H1 (cell line): ENCODE results near the gene HYLS1. TPM values are rescaled to one million over a fixed set of nuclear protein-coding genes. Genes with fewer than 3 reads are reported as not detected.

Experiments used
- CTCF ChIA-PET: fragments of 300-600 bp; sonication (Branson Sonifier 250); formaldehyde crosslinking; loops from one replicate; lab custom pipeline; 2021; ENCODE audit not compliant: partially characterized antibody; lab: Charles Lee
- POLR2A ChIA-PET: fragments of 300-600 bp; sonication (Branson Sonifier 250); formaldehyde crosslinking; loops from one replicate; lab custom pipeline; 2021; ENCODE audit warnings: inconsistent platforms; ENCODE audit not compliant: partially characterized antibody; lab: Charles Lee
- DNase-seq, 2 experiments: peaks; one replicate each; pipeline versions ENCODE4 v3.0.0 to v3.0.0-alpha.2; 2010 to 2022; ENCODE audit warnings: low spot score in 2 of 2, low read depth in 1 of 2, mixed read lengths in 1 of 2
- FAIRE-seq: peaks from 2 replicates; lab custom pipeline; 2011; peaks lifted over from hg19 to GRCh38; lab: Jason Lieb, UNC
- H2AFZ ChIP-seq: 2 replicates; pipeline ENCODE4 v1.8.1; 2012; ENCODE audit warnings: low read length, inconsistent platforms
- H2AK5ac ChIP-seq: 2 replicates; pipeline ENCODE4 v1.6.1; 2013; ENCODE audit warnings: low read depth, low read length
- H2BK120ac ChIP-seq: replicated peaks from 2 replicates; pipeline ENCODE3; 2013; ENCODE audit warnings: low read depth, low read length, inconsistent platforms
- H2BK12ac ChIP-seq: 2 replicates; pipeline ENCODE4 v1.6.1; 2013; ENCODE audit warnings: low read depth, low read length
- H2BK15ac ChIP-seq: 2 replicates; pipeline ENCODE4 v1.6.1; 2013; ENCODE audit warnings: low read length
- H2BK20ac ChIP-seq: 2 replicates; pipeline ENCODE4 v1.6.1; 2013; ENCODE audit warnings: low read length
- H2BK5ac ChIP-seq: 2 replicates; pipeline ENCODE4 v1.6.1; 2013; ENCODE audit warnings: low read depth, low read length
- H3K14ac ChIP-seq: 2 replicates; pipeline ENCODE4 v1.6.1; 2013; ENCODE audit warnings: inconsistent platforms; ENCODE audit not compliant: insufficient read length
- H3K18ac ChIP-seq: 2 replicates; pipeline ENCODE4 v1.6.1; 2013; ENCODE audit warnings: low read length; ENCODE audit errors: extremely low read depth
- H3K23ac ChIP-seq: 2 replicates; pipeline ENCODE4 v1.6.1; 2013; ENCODE audit warnings: inconsistent platforms; ENCODE audit not compliant: insufficient read length
- H3K23me2 ChIP-seq: 2 replicates; pipeline ENCODE4 v1.6.1; 2013; ENCODE audit warnings: low read depth, low read length
- H3K27ac ChIP-seq: 2 replicates; pipeline ENCODE4 v1.6.1; 2011; ENCODE audit warnings: low read depth, low read length, inconsistent platforms
- H3K27me3 ChIP-seq, 4 experiments: replicated peaks in 1 of 4; 1 replicate in 1 of 4; 2 replicates in 3 of 4; pipeline versions ENCODE4 v1.6.1 to v1.8.1; 2011 to 2013; ENCODE audit warnings: low read length in 3 of 4, mild to moderate bottlenecking in 3 of 4, inconsistent platforms in 2 of 4, mixed read lengths in 2 of 4, moderate library complexity in 1 of 4; ENCODE audit not compliant: control insufficient read depth in 3 of 4, insufficient read depth in 3 of 4; ENCODE audit errors: extremely low read depth in 1 of 4
- H3K36me3 ChIP-seq, 4 experiments: 2 replicates each; pipeline versions ENCODE4 v1.6.1 to v1.8.1; 2011 to 2013; ENCODE audit warnings: mild to moderate bottlenecking in 4 of 4, low read length in 3 of 4, moderate library complexity in 2 of 4, control low read depth in 1 of 4, inconsistent platforms in 1 of 4; ENCODE audit not compliant: insufficient read depth in 4 of 4, control insufficient read depth in 2 of 4
- H3K4ac ChIP-seq: replicated peaks from 2 replicates; pipeline ENCODE3; 2013; ENCODE audit warnings: low read length, low read depth, mixed read lengths, inconsistent platforms; ENCODE audit not compliant: insufficient read length
- H3K4me1 ChIP-seq, 4 experiments: replicated peaks in 1 of 4; 1 replicate in 1 of 4; 2 replicates in 3 of 4; pipeline versions ENCODE4 v1.6.1 to v1.8.1; 2011 to 2013; ENCODE audit warnings: low read length in 3 of 4, inconsistent platforms in 2 of 4, mixed read lengths in 1 of 4; ENCODE audit not compliant: insufficient read depth in 4 of 4, control insufficient read depth in 3 of 4
- H3K4me2 ChIP-seq, 2 experiments: 2 replicates each; pipeline versions ENCODE4 v1.6.1 to v1.8.1; 2011 to 2013; ENCODE audit warnings: low read depth in 2 of 2, low read length in 2 of 2, control low read depth in 1 of 2, inconsistent platforms in 1 of 2, mild to moderate bottlenecking in 1 of 2; ENCODE audit not compliant: insufficient read depth in 1 of 2
- H3K4me3 ChIP-seq, 4 experiments: fragments of 200-600, 300-600 bp in 1 of 4; sonication (generic), shearing (Covaris generic), sonication (Bioruptor Twin) in 1 of 4; 2 replicates each; pipeline versions ENCODE4 v1.5.1 to v1.8.1; 2011 to 2016; ENCODE audit warnings: low read length in 4 of 4, low read depth in 3 of 4, control low read depth in 2 of 4, inconsistent platforms in 2 of 4, mild to moderate bottlenecking in 2 of 4, mixed read lengths in 1 of 4, moderate library complexity in 1 of 4; ENCODE audit not compliant: insufficient read depth in 2 of 4; ENCODE audit errors: extremely low read depth in 1 of 4
- H3K56ac ChIP-seq: replicated peaks from 2 replicates; pipeline ENCODE3; 2013; ENCODE audit warnings: low read depth, mild to moderate bottlenecking, mixed read lengths, low read length, inconsistent platforms; ENCODE audit not compliant: insufficient read length
- H3K79me1 ChIP-seq: 2 replicates; pipeline ENCODE4 v1.6.1; 2013; ENCODE audit warnings: low read depth, low read length, control low read depth
- H3K79me2 ChIP-seq, 2 experiments: 2 replicates each; pipeline versions ENCODE4 v1.6.1 to v1.8.1; 2012 to 2013; ENCODE audit warnings: low read length in 2 of 2, mild to moderate bottlenecking in 2 of 2, inconsistent platforms in 1 of 2; ENCODE audit not compliant: insufficient read depth in 2 of 2, control insufficient read depth in 1 of 2
- H3K9ac ChIP-seq, 4 experiments: replicated peaks in 1 of 4; 1 replicate in 1 of 4; 2 replicates in 3 of 4; pipeline versions ENCODE4 v1.6.1 to v1.8.1; 2011 to 2013; ENCODE audit warnings: low read depth in 3 of 4, low read length in 3 of 4, control low read depth in 2 of 4, mild to moderate bottlenecking in 2 of 4, moderate library complexity in 2 of 4, inconsistent platforms in 1 of 4; ENCODE audit errors: extremely low read depth in 1 of 4
- H3K9me3 ChIP-seq, 2 experiments: 2 replicates each; pipeline versions ENCODE4 v1.6.1 to v1.8.1; 2012 to 2013; ENCODE audit warnings: mild to moderate bottlenecking in 2 of 2, moderate library complexity in 2 of 2, control low read depth in 1 of 2, inconsistent platforms in 1 of 2, low read depth in 1 of 2, low read length in 1 of 2, mixed read lengths in 1 of 2; ENCODE audit not compliant: insufficient read depth in 2 of 2
- H4K20me1 ChIP-seq, 2 experiments: replicated peaks in 1 of 2; 2 replicates each; pipeline versions ENCODE3 to v1.8.1; 2011 to 2013; ENCODE audit warnings: inconsistent platforms in 2 of 2, low read length in 2 of 2, mild to moderate bottlenecking in 1 of 2; ENCODE audit not compliant: insufficient read depth in 2 of 2, control insufficient read depth in 1 of 2
- H4K5ac ChIP-seq: 2 replicates; pipeline ENCODE4 v1.6.1; 2013; ENCODE audit warnings: low read length, low read depth, mixed read lengths, inconsistent platforms; ENCODE audit not compliant: insufficient read length
- H4K8ac ChIP-seq: 2 replicates; pipeline ENCODE4 v1.8.0; 2013; ENCODE audit warnings: mild to moderate bottlenecking, moderate library complexity, low read length, inconsistent platforms; ENCODE audit not compliant: insufficient read depth; ENCODE audit errors: extremely low read depth
- H4K91ac ChIP-seq: replicated peaks from 2 replicates; pipeline ENCODE3; 2013; ENCODE audit warnings: low read length, mixed read lengths, inconsistent platforms; ENCODE audit not compliant: insufficient read length
- BRCA1 ChIP-seq: IDR thresholded peaks from 2 replicates; pipeline ENCODE4 v1.6.1; 2012; ENCODE audit warnings: low read depth, low read length, improper control_type of control experiment
- WGBS, 2 experiments: shearing (Covaris generic) in 1 of 2; methylation state at CpG; one replicate each; pipeline versions ENCODE4 v1.1.6 to v1.1.7; 2013 to 2015; ENCODE audit warnings: low lambda C conversion rate in 2 of 2, mixed read lengths in 2 of 2, inconsistent platforms in 1 of 2, low coverage in 1 of 2, missing lambda C conversion rate in 1 of 2; ENCODE audit not compliant: insufficient replicate concordance in 2 of 2, insufficient coverage in 1 of 2, insufficient read length in 1 of 2; ENCODE audit errors: extremely low coverage in 1 of 2, missing lambda C conversion rate in 1 of 2; 5-methylcytosine and 5-hydroxymethylcytosine counted together
- polyA plus RNA-seq, 7 experiments: library from polyadenylated mRNA; depleted of rRNA in 3 of 7; stranded (reverse) in 5 of 7; unstranded in 2 of 7; fragments of >200 nt in 5 of 7; fragments of 200-250 nt in 2 of 7; gene quantifications; 1 replicate in 5 of 7; 2 replicates in 1 of 7; 4 replicates in 1 of 7; pipeline versions ENCODE4 v1.2.1 to v1.2.3, GENCODE V29; 2011 to 2013; ENCODE audit warnings: missing spikeins in 2 of 7, mixed read lengths in 2 of 7
- total RNA-seq: library from RNA; stranded (reverse); fragmentation: NEBNext Ultra II Directional; extraction: Animal tissue kit (Norgen Biotek cat#: 25700); gene quantifications from 2 replicates; pipeline ENCODE4 v1.2.1, GENCODE V29; 2021
- TF ChIP-seq, protein P1 (sequence below): IDR thresholded peaks from 2 replicates; pipeline ENCODE4 v1.6.1; 2012; ENCODE audit warnings: inconsistent platforms

The HYLS1 gene
- total and polyA plus RNA-seq, 2 of the 8 experiments (the other 6 are each of a cell fraction or from before 2014, with no cell fraction given) = 5.1 to 11.6 TPM

DNA sequence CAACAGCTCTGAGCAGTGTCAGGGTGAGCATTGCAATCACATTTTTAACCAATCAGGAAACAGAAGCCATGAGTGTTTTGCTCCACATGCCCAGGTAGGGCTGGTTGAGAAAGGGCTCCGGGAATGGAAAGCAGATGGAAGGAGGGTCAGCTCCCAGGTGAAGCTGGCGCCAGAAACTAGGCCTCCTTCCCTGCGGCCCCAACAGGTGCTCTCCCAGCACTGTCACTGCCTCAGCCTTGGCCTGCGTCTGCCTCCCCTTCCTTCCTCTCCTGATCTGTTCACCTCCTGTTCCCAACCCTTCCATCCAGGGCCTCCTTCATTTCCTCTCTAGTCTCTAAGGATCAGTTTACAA is 53.8 kb downstream of the HYLS1 start:
- Histone ChIP-seq H3K79me2 (no peaks in the 10 kb centered on the region), H3K4ac (no peak overlapping the region), H3K23me2 (no peaks in the 10 kb centered on the region), H4K5ac (no peak overlapping the region), H4K8ac (peak overlapping the region; percentile 81; the same call in 1 of the 2 replicates), H3K23ac (no peak overlapping the region), H3K9ac (no peak overlapping the region), H3K4me1 (peaks cover 7 to 11% (median 9%) of the 10 kb centered on the region in 4 experiments), H3K4me2 (peak overlapping the region; percentile 5 to 16; a peak in 3 of 4 replicates), H2AFZ (peak overlapping the region; percentile 99), H3K9me3 (no peaks in the 10 kb centered on the region), H3K56ac (no peak overlapping the region), H3K18ac (peak overlapping the region; percentile 95), H4K91ac (peak overlapping the region; percentile 44), H2BK20ac (peak overlapping the region; percentile 2; the same call in 1 of the 2 replicates), H3K79me1 (no peaks in the 10 kb centered on the region), H2BK15ac (peak overlapping the region; percentile 96; the same call in 1 of the 2 replicates), H2BK120ac (no peak overlapping the region), H3K14ac (no peak overlapping the region), H3K27me3 (no peaks in the 10 kb centered on the region), H3K4me3 (no peak overlapping the region), H2BK12ac (peak overlapping the region; percentile 78), H2AK5ac (no peak overlapping the region), H3K36me3 (no peaks in the 10 kb centered on the region), H4K20me1 (no peaks in the 10 kb centered on the region), H3K27ac (no peak overlapping the region), H2BK5ac (peak overlapping the region; percentile 84; the same call in 1 of the 2 replicates)
- 83% methylated on average over 4 of the region's 4 CpGs; no CpG with 5 or more reads in 1 of the 2 experiments for WGBS, 2 experiments
- DNase-seq = no peak
- ChIA-PET POLR2A (interaction anchor here (0.8 to 1.4 kb wide), 2 partner anchors 12 to 327 kb away, joined by 3 to 4 read pairs; partner anchors contain the start of genes FOXRED1 and SRPRA), CTCF (interaction anchor here (0.6 to 8.2 kb wide), 34 partner anchors 8 to 270 kb away, joined by 3 to 76 read pairs (median 5); partner anchors contain the start of genes CDON, FAM118B and RPUSD4)
- FAIRE-seq = no peak
- TF ChIP-seq, protein P1, sequence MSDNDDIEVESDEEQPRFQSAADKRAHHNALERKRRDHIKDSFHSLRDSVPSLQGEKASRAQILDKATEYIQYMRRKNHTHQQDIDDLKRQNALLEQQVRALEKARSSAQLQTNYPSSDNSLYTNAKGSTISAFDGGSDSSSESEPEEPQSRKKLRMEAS = peak; percentile 8; the same call in 1 of the 2 replicates
- no peak for TF ChIP-seq BRCA1
